Suppressor macrophage treated with lipopolysaccharide for 1 hour (primary cell): Measurements from ENCODE around the gene NBEA.

ENCODE experiments used
- DNase-seq, 3 donors: peaks; one replicate each; pipeline ENCODE4 v3.0.0-alpha.2; 2020 to 2022

The NBEA gene

GRCh38 chr13:35524171-35524570 is 582.1 kb downstream of the NBEA start:
- no peak for DNase-seq

- no peak for DNase-seq
Observed at GRCh38 chr13:35526577-35526976, 584.5 kb downstream of the NBEA start.

- DNase-seq, result no peak
Observed at GRCh38 chr13:35527451-35527850, 585.4 kb downstream of the NBEA start.

GRCh38 chr13:35530147-35530546 is 588.1 kb downstream of the NBEA start:
- no peak for DNase-seq

GRCh38 chr13:35530581-35530980 is 588.5 kb downstream of the NBEA start:
- no peak for DNase-seq

GRCh38 chr13:35531526-35531925 is 589.5 kb downstream of the NBEA start:
- no peak for DNase-seq

- DNase-seq, result no peak
Observed at GRCh38 chr13:35534343-35534742, 592.3 kb downstream of the NBEA start.

- DNase-seq, result no peak
Observed at GRCh38 chr13:35548790-35549189, 606.7 kb downstream of the NBEA start.

GRCh38 chr13:35549481-35549880 is 607.4 kb downstream of the NBEA start:
- no peak for DNase-seq

- no peak for DNase-seq
Observed at GRCh38 chr13:35552172-35552844, 610.2 kb downstream of the NBEA start.

- DNase-seq, result no peak
Observed at GRCh38 chr13:35554972-35555623, 613.0 kb downstream of the NBEA start.

GRCh38 chr13:35557475-35557874 is 615.4 kb downstream of the NBEA start:
- no peak for DNase-seq

- DNase-seq, result no peak
Observed at GRCh38 chr13:35561540-35561939, 619.5 kb downstream of the NBEA start.

GRCh38 chr13:35565273-35565672 is 623.2 kb downstream of the NBEA start:
- no peak for DNase-seq

- peak in 1 of 3 donors; percentile 4 for DNase-seq
Observed at GRCh38 chr13:35566340-35566739, 624.3 kb downstream of the NBEA start.

GRCh38 chr13:35567406-35567980 is 625.4 kb downstream of the NBEA start:
- DNase-seq, result no peak

- DNase-seq, result no peak
Observed at GRCh38 chr13:35573639-35574038, 631.6 kb downstream of the NBEA start.

GRCh38 chr13:35592457-35592856 is 650.4 kb downstream of the NBEA start:
- DNase-seq, result no peak

GRCh38 chr13:35593651-35594050 is 651.6 kb downstream of the NBEA start:
- no peak for DNase-seq

GRCh38 chr13:35594096-35594495 is 652.0 kb downstream of the NBEA start:
- DNase-seq, result no peak

GRCh38 chr13:35595181-35595580 is 653.1 kb downstream of the NBEA start:
- DNase-seq, result no peak

GRCh38 chr13:35596321-35597030 is 654.4 kb downstream of the NBEA start:
- no peak for DNase-seq

GRCh38 chr13:35597451-35597850 is 655.4 kb downstream of the NBEA start:
- no peak for DNase-seq

- no peak for DNase-seq
Observed at GRCh38 chr13:35598233-35598632, 656.2 kb downstream of the NBEA start.
